Prostate gland (tissue), 2 donors: ENCODE measurements around the gene TMCO4.

Experiments used
- POLR2A ChIP-seq: fragments of 450-650 bp; IDR thresholded peaks from one replicate; pipeline ENCODE4 v1.6.1; 2016; ENCODE audit warnings: antibody characterized with exemption, mild to moderate bottlenecking
- POLR2AphosphoS5 ChIP-seq: sonication (generic); formaldehyde crosslinking; IDR thresholded peaks from one replicate; pipeline ENCODE4 v1.6.1; 2017; ENCODE audit warnings: antibody characterized with exemption
- TF ChIP-seq, protein P1 (sequence below), 4 experiments: fragments of 200-600 bp in 2 of 4; fragments of 450-650 bp in 2 of 4; sonication (generic) in 2 of 4; IDR thresholded peaks; 1 replicate in 3 of 4; 2 replicates in 1 of 4; pipeline ENCODE4 v1.5.1; 2016 to 2019; ENCODE audit warnings: antibody characterized with exemption in 4 of 4, mild to moderate bottlenecking in 2 of 4, moderate library complexity in 2 of 4

DNA sequence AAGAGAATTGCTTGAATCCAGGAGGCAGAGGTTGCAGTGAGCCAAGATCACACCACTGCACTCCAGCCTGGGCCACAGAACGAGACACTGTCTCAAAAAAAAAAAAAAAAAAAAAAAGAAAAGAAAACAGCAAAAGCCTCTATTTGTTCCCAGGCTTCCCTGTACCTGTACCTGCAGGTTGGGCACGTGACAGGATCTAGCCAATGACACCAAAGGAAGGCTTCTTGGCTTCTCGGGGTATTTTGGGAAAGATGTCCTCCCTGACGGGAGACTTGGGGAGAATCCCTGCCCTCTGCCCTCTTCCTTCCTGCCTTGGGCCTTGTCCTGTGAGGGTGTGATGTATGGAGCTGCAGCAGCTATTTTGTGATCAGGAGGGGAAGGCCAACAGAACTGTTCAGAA lies 22.8 kb downstream of the TMCO4 start:
- TF ChIP-seq, protein P1, sequence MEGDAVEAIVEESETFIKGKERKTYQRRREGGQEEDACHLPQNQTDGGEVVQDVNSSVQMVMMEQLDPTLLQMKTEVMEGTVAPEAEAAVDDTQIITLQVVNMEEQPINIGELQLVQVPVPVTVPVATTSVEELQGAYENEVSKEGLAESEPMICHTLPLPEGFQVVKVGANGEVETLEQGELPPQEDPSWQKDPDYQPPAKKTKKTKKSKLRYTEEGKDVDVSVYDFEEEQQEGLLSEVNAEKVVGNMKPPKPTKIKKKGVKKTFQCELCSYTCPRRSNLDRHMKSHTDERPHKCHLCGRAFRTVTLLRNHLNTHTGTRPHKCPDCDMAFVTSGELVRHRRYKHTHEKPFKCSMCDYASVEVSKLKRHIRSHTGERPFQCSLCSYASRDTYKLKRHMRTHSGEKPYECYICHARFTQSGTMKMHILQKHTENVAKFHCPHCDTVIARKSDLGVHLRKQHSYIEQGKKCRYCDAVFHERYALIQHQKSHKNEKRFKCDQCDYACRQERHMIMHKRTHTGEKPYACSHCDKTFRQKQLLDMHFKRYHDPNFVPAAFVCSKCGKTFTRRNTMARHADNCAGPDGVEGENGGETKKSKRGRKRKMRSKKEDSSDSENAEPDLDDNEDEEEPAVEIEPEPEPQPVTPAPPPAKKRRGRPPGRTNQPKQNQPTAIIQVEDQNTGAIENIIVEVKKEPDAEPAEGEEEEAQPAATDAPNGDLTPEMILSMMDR (IDR thresholded peaks at IDR 0.05), result no peak
- TF ChIP-seq POLR2AphosphoS5, result no peak
- no peak for TF ChIP-seq POLR2A
